GM21526 (cell line): ENCODE results near the gene NIPAL4.
"Not testable (repeated sequence)": the region's sequence is repeated elsewhere in the genome, so short reads cannot be mapped to it uniquely, and the experiment has no call there.

ENCODE experiments used
- ATAC-seq: cut with Tn5 transposase; IDR thresholded peaks from one replicate; pipeline ENCODE4 v1.9.1; 2021; ENCODE audit warnings: moderate library complexity; ENCODE audit not compliant: unreplicated experiment, low FRiP score

The NIPAL4 gene

DNA sequence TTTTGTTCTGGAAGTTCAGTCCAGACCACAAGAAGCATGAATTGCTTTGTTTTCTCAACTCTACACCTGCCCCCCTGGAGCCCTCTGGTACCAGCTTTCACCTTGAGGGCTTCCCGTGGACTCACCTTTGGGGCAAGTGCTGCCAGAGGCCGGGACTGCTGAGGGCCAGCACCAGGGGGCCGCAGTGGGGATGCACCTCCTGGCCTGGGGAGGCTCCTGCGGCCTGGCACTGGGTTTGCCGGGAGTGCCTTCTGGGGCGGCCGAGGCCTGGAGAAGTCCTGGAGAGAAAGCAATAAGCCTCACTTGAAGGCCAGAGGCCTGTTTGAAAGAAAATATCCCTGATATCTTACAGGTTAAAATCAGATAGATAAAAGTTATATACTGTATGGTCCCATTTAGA is 21.7 kb downstream of the NIPAL4 start:
- ATAC-seq = no peak

DNA sequence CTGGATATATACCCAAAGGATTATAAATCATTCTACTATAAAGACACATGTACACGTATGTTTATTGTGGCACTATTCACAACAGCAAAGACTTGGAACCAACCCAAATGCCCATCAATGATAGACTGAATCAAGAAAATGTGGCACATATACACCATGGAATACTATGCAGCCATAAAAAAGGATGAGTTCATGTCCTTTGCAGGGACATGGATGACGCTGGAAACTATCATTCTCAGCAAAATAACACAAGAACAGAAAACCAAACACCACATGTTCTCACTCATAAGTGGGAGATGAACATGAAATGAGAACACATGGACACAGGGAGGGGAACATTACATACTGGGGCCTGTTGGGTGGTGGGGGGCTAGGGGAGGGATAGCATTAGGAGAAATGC is 22.7 kb downstream of the NIPAL4 start:
- ATAC-seq = not testable (repeated sequence)

DNA sequence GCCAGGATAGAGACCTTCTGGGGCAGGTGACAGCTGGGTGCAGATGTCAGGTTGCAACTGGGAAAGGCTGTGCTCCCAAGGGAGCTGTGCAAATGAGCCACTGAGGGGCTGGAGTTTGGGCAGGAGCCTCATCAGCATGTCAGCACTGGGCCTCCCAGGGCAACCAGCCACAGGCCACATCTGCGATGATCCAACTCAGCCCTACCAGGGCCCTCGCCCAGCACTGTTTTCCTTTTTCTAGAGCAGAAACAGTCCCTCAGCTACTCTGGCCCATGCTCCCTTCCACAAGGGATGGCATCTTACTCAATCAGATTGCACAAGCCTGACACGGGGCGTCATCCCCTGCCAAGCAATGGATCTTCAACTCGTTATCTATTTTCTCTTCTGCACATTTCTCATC is 24.8 kb downstream of the NIPAL4 start:
- no peak for ATAC-seq

DNA sequence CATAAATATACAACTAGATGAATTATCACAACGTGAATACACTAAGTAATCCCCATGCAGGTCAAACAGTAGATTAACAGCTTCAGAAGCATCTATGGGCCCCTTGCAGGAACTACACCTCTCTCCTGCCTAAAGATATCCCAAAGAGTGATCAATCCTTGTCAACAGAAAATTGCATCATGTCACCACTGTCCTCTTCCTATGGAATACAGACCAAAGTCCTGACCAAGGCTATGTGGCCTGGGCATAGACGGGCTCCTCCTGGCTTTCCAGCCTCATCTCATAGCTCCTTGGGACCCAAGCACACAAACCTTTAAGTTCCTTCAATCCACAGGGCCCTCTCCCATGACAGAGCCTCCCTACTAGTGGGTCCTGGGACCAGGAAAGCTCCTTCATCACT is 25.3 kb downstream of the NIPAL4 start:
- no peak for ATAC-seq

DNA sequence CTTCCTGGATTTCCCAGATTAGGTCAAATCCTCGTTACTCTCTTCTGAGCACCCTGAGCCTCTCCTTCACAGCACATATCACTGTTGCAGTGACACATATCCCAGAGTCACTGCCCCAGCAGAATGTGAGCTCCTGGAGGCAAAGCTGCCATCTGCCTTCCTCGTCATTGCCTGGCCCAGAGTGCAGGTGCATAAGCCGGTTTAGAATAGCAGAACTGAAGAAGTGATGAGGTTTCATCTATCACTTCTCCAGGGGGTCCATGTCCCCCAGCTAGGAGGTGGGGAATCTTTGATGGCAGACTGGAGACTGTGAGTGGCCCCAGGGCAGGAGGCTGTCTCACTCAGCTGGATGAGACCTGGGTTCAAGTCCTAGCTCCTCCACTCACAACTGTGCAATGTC is 25.8 kb downstream of the NIPAL4 start:
- peak; percentile 33 for ATAC-seq

DNA sequence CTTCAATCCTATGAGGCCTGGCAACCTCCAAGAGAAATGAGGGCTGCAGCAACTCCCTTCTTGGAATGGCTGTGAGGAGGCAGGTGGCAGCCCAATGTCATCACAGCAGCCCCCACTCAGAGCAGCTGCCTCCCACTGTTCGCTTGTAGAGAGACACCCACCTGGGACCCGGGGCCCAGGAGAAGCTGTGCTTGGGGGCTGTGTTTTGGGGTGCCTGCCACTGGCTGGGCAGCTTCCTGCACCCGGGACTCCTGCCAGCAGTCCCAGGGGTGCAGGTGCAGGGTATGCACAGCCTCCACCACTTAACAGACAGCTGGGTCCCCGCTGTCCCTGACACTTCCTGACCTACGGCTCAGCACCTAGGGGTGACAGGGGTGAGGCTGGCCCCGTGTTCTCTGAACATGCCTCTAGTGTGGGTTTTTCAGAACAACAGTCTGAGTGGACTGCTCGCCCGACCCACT is 26.2 kb downstream of the NIPAL4 start:
- peak; percentile 51 for ATAC-seq

DNA sequence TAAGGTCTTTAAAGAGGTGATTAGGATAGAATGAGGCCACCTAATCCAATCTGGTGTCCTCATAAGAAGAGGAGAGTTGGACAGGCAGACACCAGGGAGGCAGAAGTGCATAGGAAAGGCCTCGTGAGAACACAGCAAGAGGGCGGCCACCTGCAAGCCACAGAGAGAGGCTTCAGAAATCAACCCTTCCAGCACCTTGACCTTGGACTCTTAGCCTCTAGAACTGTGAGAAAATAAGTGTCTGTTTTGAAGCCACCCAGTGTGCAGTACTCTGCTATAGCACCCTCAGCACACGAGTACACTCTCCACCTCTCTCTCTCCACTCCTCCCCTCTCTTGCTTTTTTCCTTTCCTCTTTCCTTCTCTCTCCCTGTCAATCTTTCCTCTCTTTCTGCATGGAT is 26.8 kb downstream of the NIPAL4 start:
- ATAC-seq = peak; percentile 39

DNA sequence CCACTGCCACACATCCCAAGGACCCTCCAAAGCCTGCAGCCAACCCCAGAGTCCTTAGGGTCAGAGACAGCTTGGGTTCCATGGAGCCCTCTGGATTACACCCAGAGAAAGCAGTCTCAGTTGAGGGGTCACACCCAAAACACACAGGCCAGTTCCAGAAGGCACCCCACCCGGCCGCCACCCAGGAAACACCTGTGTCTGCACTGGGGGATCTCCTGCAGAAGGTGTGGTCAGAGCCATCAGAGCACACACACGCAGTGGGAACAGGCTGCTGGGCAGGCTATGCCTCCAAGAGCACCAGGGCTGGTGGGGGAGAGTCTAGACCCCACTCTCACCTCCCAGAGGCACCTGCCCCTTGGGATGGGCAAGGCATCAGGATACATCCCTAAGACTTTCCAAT is 27.3 kb downstream of the NIPAL4 start:
- peak; percentile 48 for ATAC-seq

DNA sequence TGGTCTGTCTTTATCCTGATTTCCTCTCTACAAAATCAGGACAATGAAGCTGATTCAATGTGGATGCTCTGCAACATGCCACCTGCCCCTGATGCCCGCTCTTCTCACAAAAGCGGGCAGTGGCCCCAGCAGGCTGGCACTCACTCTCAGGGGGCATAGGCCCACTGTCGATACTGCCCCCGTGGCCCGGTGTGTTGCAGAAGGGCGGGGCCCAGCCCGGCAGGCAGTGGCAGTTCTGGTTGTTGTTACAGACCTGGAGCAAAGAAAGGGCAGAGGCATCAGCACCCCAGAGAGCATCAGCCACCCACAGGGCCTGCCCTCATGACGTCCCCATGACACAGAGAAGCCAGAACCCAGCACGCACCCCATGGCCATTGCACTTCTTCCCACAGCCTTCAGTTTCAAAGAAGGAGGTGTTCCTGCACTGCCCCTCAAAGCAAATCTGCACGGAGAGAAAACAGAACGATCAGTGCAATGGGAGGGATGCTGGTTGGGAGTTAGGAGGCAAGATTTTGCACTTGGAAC is 31.5 kb downstream of the NIPAL4 start:
- ATAC-seq = no peak

DNA sequence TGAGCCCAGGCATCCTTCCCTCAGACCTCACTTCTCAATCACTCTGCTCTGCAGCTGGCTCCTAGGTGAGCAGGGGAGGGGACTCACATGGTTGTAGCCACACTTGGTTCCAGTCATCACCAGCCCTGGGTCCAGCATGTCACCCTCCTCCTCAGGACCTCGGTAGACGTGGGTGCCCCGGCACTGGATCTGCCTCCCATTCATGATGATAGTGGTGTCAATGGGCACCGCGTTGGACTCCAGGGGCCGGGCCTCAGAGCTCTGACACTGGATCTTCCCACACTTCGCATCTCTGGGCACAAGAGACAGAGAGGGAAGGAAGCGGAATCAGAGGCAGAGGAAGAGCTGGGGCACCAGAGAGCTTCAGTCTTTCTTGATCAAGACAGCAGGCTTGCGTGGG is 32.9 kb downstream of the NIPAL4 start:
- ATAC-seq = no peak

DNA sequence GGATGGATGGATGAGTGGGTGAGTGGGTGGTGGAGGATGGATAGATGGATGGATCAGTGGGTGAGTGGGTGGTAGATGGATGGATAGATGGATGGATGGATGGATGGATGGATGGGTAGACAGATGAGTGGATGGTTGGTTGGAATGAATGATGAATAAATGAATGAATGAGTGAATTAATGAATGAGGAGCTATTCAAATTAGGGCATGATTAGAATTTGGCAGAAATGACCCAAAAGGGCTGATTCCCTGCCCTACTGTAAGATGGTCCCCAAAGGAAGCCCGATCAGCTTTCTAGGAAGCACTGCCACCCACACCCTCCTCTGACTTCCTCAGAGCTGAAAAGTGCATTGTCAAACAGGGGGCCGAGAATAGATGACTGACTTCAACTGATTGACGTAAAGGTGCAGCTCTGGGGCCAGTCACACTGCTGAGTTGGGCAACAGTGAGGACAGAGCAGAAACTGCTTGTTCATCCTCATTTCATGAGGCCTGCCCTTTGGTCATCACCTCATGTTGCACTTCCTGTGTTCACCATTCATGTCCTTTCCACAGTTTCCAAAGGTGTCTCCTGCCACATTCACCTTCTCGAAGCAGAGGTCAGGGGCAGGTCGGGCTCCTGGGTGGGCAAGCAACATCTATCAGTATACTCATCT is 34.3 kb downstream of the NIPAL4 start:
- ATAC-seq = no peak

DNA sequence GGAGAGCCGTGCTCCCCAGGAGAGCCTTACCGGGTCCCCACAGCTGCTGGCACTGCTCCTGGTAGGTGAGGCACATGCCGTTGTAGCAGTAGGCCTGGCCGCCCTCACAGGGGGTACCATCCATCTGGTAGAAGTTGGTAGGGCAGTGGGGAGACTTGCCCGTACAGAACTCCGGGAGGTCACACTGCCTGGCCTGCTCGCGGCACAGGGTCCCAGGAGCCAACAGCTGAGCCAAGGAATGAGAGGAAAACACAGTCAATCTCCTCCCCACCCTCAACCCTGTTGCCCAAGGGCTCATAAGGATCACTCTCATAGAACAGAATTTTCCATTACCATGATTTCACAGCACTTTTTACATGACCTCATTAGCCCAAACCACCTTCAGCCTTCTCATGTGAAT is 36.9 kb downstream of the NIPAL4 start:
- no peak for ATAC-seq

DNA sequence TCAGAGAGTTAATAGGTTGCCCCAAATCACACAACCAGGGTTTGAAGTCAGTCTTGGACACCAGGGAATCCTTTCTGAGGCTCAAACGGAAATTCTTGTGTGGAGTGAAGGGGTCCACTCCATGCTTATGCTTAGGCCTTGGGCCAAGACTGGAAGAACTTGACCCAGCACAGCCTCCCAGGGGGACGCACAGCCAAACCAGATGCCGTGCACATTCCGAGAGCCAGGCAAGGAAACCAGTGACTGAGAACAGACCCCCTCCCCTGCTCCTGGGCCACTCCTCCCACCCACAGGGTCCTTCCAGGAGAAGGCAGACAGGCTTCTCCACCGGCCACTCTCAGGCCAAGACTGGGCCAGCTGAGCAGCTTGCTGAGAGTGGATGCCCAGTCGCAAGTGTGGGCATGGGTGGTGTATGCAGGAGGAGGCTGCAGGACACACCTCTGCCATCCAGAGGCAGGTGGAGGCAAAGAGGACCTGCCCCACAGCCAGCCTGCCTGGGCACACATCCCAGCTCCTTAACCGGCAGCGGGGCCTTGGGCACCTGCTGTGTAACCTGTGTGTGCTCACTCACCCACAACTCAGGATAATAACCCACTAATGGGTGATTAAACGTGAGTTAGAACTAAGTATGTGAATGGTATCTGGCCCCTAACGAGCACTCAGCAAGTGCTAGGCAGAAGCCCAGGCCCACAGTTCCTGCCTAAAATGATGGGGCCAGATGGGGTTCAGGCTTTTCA is 38.0 kb downstream of the NIPAL4 start:
- no peak for ATAC-seq

DNA sequence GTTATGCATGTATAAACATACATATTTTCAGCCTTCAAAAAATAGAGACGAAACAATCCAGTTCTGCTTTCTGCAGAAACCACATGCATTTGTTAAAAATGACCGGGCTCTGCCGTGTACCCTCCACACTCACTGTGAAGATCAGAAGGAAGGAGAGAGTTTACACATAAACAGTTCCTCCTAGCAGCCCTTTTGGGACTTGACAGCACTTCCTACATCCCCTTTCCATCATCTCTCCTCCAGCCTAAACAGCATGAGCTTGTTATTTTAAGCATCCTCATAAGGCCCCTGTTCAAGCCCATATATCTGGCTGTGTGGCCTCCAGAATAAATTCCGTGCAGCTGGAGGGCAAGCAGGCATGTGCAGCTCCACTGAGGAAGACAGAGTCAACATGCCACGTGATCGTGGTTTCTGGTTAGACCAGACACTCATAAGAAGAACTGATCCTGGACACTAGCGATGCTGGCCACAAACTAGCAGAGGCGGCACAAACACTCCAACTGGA is 42.2 kb downstream of the NIPAL4 start:
- ATAC-seq = peak; percentile 81

DNA sequence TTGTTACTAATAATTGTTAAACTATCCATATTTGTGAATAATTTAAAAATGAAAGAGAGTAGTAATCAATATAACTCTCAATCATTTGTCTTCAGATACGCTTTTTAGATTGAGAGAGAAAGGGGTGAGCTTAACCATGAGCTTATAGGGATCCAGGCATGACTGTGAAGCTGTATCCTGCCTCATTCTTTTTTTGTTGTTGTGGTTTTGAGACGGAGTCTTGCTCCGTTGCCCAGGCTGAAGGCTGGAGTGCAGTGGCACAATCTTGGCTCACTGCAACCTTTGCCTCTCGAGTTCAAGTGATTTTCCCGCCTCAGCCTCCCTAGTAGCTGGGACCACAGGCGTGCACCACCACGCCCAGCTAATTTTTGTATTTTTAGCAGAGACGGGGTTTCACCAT is 44.0 kb downstream of the NIPAL4 start:
- ATAC-seq = no peak

DNA sequence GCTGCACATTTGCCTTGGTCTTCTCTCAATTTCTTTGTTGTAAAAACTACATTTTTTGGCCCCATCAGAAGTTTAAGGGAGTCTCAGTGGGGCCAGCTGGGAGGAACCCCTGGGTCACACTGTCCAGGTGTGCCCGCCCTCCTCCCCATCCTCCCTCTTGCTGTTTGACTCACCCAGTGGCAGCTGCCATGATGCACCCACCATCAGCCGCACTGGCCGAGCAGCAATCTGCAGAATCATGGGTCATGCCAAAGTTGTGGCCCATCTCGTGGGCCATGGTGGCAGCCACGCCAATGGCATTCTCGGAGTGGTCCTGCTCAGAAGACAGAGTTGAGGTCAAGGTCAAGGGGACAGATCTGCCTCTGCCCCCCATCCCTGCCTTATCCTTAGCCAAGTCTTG is 45.5 kb downstream of the NIPAL4 start:
- ATAC-seq = no peak

DNA sequence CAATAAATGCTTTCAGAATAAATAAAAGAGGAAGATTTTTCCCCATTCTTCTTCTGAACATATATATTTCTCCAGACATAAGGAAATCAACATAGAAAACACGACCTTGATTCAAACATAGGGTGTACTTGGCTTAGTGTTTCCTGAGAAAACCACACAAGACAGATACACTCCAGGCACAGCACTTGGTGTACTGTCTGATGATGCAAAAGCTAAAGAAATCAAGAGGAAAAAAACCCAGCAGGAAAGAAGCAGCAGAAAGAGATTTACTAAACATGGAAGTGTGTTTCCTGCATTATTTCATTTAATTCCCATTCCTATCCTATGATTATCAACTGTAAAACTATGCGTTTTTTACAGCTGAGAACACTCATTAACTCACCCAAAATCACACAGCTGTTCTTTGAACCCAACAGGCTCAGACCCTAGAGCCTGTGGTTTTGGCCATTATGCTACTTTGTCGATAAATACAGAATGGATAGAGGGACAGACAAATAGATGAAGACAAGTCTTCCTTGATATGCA is 46.1 kb downstream of the NIPAL4 start:
- no peak for ATAC-seq

DNA sequence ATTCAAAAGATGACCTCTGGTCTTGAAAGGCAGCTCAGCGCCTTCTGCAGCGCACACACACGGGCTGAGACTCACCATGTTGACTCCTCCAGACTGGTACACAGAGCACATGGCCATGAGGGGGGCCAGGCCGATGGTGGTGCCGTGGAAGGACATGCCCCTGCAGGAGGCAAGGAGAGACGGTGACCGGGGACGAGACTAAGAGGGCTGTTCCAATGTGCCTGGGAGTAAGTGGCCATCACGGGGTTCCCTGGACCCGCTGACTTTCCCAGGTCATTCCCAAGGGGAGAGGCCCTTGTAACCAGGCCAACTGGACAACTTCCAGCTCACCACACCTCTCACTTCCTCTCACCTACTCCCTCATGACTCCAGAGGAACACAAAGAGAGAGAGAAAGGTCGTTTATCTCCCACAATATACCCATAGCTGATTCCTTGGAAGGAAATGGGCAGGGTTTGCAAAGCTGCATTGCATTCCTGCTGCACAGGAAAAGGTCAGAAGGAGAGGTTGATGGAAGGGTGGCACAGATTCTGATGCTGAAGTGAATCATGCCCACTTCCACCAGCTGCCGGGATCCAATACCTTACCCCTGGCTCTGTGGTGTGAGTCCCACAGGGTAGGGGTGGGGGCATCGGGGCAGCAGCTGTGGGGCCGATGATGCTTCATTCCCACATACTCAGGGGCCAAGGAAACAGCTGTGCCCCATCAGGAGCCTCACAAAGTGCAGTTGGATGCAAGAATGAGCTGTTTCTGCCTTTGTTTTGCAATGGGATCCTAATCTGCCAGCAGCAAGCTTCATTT is 47.2 kb downstream of the NIPAL4 start:
- no peak for ATAC-seq

DNA sequence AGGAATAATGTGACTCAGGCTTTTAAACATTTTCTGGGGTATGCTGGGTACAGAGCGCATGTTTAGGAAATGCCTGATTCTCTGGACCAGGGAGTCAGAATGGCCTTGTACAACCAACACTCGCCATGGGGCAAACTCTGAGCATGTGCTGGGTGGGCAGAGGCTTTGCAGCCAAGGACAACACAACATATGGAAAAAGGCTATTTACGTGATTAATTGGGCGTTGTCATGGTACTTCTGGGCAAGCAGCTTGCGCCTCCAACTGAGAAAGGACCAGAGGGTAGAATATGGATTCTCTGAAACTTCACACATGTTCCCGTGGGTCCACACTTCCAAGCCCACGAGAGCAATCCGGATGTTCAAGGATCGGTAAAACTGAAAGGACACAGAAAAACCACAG is 49.1 kb downstream of the NIPAL4 start:
- no peak for ATAC-seq

DNA sequence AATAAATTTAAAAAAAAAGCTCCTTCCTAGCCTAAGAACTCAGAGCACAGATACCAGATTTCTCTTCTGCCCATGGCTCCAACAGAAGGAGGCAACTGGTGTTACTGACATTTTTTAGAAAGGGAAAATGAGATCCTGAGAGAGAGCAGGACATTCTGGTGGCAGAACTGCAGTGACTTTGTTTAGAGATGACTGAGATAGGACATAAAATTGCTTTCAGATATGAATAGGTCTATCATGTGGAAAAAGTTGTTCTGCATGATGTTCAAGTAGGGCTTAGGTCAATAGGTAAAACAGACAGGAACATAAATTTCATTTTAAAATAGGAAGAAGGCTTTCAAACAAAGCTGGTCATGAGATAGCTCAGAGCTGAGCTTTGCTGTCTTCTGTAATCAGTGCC is 49.6 kb downstream of the NIPAL4 start:
- ATAC-seq = peak; percentile 62

DNA sequence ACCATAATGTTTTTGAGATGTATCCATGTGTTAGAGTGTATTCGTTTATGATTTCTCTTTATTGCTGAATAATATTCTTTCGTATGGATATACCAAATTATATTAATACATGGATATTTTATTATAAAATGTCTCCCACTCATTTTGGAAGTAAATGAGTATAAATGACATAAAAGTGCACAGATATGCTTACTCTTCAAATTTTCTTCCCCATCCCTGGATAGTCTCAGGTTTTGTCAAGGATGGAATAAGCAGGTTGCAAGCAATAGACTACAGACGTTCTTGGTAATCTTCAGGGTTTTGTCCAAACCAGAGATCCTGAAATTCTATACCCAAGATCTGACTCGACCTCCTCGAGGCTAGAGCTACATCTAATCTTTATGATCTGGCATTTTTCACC is 50.7 kb downstream of the NIPAL4 start:
- ATAC-seq = no peak
